Measurements from ENCODE around the gene UBAC2.

The UBAC2 gene

DNA sequence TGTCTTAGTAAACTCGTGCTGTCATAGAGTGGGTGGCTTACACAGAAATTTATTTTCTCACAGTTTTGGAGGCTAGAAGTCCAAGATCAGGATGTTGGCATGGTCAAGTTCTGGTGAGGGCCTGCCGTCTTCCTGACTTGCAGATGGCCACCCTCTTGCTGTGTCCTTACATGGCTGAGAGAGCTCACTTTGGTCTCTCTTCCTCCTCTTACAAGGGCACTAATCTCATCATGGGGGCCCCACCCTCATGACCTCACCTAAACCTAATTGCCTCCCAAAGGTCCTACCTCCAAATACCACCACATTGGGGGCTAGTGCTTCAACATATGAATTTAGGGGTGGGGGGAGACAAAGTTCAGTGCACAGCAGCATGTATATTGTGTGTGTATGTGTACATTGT is 71.8 kb downstream of the UBAC2 start:
- no peak for DNase-seq

DNA sequence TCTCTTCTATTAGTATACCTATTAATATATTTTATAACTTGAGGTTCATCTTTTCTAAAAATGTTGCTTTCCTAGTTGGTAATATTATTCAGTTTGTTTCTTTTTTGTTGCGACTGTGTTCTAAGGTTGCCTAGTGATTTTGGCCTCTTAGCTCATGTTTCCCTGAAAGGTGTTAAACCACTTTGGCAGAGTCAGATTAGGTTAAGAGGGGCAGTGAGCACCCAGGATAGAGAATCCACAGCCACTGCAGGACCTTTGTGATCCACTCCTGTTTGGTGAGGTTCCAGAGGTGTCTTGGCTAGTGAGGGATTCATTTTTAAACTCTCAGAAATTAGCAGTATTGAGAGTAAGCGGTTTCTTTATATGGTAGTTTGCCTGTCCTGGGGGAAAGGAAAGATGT is 72.5 kb downstream of the UBAC2 start:
- DNase-seq: peak; percentile 37 to 72

DNA sequence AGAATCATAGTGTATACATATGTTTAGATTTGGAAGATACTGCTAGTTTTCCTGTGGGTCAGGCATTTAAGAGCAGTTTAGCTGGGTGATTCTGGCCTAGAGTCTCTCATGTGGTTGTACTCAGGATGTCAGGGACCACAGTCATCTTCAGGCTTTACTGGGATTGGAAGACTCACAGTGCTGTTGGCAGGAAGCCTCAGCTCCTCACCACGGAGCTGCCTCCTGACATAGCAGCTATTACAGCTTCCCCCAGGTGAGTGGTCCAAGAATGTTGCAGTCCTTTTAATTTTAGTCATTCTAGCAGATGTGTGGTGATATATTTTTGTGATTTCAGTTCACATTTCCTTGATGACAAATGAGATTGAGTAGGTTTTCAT is 74.4 kb downstream of the UBAC2 start:
- DNase-seq: peak in 1 of 2 donors; percentile 62

DNA sequence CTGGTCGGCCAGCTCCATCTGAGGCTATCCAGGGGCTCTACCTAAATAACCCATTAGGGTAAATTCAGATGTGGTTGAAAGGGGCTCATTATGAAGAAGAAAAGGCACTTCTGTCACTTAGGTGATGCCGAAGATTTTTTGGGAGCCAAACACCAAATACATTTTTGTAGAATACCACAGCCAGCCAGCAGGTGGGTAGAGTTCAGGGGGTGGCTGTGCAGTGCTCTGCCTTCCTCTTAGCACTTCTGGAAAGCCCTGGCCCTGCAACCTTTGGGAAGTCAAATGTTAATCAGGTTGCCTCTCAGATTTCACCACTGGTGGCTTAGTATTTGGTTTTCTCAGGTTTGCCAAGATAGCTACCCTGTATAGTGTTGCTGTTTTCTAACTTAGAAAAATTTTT is 76.1 kb downstream of the UBAC2 start:
- DNase-seq: no peak

DNA sequence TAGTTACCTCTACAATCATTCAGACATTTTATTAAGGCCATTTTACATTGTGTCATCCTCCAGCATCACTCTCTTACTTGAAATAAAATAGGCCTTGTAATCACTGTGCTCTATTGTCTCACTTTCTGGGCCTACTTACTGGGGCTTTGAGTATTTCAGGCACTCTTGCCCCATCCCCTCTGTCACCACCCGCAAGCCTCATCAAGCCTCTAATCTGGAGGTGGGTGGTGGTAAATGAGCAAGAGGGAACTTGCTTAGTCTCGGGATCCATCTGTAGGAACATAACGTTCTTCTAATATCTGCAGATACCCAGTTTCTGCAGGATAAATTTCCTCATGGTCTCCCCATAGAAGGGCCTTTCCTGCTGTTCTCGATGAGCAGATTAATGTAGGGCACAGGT is 77.0 kb downstream of the UBAC2 start:
- DNase-seq: no peak

DNA sequence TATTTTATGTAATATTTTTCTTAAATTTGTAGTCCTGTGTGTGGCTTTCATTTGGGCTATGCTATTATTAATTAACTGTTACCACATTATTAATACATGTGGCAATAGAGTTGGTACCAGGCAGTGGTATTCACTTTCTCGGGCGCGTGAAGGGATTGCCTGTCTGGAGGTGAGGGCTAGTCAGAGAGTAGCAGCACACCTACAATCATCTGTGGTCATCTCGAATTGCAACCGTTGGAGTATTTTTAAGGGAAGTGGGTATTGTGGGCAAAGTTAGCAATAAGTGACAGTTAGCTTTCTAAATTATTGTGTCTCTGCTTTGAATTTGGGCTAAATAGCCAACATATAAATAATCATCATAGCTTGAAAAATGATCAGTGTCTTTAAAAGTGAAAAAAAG is 77.5 kb downstream of the UBAC2 start:
- DNase-seq: no peak

DNA sequence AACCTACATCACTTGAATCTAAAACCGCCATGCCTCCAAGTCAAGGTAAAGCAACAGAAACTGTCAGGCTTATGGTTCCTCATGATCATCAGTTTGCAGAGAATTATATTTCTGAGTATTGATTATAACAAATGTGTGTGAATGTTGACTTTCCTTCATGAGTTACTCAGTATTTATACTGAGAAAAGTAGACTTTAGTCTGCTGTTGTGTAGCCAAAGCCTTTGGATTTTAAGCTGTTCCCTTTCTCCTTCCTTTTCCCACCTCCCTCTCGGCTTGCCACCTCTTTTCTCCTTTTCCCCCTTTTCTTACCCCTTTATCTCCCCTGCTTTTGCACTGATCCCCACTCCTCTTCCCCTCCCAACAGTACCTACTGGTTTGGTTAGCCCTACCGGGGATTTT is 78.2 kb downstream of the UBAC2 start:
- DNase-seq: no peak

DNA sequence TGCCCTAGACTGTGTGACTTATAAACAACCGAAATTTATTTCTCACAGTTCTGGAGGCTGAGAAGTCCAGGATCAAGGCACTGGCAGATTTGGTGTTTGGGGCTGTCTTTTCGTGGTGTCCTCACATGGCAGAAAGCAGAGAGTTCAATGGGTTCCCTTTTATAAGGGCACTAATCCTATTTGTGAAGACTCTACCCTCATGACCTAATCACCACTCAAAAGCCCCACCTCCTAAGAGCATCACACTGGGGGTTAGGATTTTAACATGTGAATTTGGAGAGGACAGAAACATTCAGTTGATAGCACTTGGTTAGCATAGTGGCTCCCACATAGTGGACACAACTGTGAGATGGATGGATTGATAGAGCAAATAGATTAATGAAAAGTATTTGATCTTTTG is 79.0 kb downstream of the UBAC2 start:
- no peak for DNase-seq

DNA sequence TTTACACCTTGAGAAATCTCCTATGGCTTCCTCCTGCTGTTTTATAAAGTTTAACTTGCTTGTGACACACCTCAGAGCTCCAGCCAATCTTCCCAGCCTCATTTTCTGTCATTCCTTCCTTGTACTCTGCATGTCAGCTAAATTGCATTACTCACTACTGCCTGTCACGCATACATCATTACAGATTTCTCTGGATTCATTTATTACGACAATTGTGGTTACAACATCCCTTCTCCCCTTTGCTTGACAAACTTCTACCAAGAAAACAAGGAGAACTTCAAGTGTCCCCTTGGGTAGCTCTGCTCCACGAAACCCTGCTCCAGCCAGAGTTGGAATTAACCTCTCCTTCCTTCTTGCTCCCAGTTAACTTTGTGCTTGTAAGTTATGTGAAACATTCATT is 79.5 kb downstream of the UBAC2 start:
- DNase-seq: peak in 1 of 2 donors; percentile 38

DNA sequence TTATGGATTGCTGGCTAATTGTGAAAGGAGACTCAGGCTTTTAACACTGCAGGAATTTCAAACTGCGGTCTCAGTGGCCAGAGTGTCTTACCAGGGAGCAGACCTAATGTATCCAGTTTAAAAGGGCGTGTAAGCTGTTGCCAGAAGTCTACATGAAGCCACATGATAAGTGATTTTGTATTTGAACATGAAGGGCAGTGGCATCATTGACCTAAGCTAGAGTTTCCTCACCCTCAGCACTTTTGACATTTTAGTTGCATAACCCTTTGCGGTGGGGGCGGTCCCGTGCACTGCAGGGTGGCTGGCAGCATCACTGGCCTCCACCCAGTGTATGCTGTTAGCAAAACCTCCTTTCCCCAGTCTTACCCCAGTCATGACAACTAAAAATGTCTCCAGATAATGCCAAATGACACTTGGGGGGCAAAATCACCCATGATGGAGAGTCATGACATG is 81.2 kb downstream of the UBAC2 start:
- peak; percentile 80 to 85 for DNase-seq

DNA sequence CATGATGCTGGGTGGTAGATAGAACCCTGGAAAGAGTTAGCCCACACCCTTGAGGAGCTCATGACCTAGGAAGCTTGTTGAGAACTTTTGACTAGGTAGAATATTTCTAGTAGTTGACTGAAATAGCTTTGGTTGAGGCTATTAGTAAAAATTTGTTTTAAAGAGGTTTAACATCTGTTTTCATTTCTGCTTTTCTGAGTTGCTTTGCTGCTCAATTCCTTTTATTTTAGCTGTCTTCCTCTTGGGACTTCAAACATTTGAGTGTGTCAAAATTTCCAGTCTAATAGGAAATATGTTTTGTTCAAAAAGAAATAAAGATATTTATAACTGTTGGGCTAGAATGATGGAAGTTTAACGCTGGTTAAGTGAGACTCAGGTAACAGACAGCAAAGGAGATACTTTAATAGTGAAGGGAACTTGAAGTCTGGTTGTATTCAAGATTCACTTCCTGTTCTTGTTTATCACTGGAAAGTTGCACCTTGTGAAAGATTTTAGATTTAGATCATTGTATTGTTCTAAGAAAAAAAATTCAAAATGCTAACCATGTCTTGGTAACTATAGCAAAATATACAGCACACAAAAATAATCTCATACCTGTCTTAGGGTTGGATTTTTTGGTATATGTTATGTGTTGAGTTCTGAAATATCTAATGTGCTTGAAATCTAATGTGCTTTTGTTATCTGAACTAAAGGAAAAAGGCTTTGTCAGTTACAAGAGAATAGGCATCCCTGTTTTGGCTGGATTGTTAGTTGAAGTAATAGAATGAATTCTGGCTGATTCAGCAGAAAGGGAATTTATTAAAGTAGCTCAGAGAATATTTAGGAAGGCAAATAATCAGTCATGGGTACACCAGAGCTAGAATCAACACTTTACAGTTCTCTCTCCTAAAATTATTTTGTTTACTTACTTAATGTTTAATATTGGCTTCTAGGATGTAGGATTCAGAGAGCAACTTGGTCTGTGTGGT is 81.9 kb downstream of the UBAC2 start:
- DNase-seq: peak in 1 of 2 donors; percentile 66

DNA sequence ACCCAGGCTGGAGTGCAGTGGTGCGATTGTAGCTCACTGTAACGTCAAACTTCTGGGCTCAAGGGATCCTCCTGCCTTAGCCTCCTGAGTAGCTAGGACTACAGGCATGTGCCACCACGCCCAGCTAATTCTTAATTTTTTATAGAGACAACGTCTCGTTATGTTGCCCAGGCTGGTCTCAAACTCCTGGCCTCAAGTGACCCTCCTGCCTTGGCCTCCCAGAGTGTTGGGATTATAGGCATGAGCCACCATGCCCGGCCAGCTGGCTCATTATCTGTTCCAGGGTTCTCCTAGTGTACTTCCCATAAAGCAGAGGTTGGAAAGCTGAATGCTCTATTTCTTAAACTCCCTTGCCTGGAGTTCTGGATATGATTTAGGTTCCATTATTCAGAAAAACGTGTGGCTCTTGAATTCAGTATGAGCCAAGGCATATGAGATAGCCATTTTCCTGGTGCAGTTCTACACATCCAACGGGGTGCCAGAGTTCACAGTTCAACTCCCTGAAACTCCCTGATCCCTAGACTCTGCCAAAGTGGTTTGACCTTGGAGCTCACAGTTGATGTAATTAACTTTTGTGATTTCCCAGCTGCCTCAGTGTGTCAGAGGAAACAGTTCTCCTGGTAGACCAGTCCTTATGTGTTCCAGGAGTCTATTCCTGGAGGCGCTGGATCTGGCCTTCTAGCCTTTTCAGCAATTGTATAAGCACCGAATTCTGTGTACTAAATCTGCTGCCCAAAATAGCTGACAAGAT is 85.0 kb downstream of the UBAC2 start:
- no peak for DNase-seq

DNA sequence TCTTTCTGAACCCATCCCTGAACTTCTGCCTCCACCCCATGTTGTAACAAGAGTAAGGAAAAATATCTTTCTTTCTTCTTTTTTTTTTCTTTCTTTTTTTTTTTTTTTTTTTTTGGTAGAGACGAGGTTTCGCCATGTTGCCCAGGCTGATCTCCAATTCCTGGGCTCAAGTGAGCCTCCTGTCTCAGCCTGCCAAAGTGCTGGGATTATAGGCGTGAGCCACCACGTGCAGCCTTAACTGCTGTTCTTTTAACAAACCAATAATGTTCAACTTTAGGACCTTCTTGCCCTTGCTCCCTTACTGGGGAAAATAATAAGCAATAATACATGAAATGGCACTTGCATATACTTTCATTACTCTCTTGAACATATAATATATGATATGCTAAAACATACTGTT is 86.9 kb downstream of the UBAC2 start:
- no peak for DNase-seq

DNA sequence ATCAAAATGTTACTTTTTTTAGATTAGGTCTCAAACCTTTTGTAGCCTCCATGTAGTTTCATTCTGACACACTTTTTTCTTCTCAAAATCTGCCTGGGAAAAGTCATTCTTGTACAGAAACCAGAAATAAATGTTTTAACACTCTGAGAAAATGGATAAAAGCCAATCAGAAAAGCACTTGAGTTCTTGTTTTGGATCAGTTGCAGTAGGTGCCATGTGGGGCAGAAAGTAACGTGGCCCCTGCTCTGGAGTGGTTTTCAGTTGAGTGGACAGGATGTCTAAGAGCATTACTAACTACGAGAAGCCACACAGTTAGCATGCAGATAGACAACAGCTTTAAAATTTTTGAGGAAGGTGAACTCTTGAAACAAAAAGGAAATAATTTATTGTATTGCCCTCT is 87.4 kb downstream of the UBAC2 start:
- DNase-seq: no peak

DNA sequence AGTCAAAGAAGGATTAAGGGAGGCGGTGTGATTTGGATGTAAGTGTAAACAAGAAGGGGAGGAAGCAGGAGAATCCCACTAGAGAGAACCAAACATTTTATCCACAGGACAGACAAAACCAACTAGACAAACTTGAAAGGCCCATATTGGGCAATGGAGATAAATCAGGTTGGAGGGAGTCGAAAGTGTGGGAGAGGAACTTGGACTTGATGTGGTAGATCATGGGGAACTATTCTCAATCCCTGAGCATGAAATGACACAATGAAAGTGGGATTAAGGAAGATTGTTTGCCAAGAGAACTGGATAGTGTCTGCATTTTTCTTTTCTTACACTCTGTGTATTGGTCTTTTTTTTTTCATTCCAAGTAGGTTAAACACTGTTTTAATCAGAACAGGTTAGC is 88.6 kb downstream of the UBAC2 start:
- DNase-seq: no peak

DNA sequence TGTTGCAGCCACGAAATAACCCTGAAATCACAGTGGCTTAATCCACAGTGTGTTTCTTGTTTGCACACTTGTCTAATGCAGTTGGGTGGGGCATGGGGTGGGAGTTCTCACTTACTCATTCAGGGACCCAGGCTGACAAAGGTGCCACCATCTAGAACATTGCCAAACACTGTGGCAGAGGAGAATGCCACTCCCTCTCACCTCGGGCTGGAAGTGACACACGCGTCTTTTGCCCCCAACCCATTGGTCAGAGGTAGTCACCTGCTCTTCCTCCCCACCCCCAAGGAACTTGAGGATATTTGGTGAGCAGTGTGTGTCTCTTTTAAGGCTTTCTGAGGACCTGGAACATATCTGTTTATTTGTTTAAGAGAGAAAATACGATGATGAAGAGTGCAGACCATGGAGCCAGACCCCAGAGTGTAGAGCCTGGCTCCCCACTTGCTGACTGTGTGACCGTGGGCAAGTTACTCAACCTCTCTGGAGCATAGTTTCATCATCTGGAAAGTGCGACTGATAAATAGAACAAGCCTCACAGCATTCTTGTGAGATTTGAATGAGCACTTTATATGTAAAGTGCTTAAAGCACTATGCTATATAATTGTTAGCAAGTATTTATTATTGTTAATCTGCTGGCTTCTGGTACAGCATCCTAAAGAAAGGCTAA is 89.2 kb downstream of the UBAC2 start:
- peak; percentile 50 to 75 for DNase-seq

DNA sequence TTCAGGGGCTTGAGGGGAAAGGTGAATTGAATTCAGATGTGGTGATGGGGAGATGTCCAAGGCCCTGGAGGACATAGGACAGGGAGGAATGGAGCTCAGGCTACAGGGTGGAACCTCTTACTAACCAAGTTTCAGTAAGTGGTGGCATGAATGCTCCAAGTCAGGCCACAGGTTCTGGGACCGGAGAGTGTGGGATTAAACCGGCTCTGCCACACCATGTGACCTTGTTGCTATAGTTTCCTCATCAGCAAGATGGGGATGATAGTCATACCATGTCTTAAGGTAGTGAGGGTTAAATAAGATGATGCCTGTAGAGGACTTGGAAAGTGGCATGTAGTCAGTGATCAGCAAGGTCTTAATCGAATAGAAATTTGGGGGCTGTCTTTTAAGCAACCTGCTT is 90.2 kb downstream of the UBAC2 start:
- DNase-seq: peak in 1 of 2 donors; percentile 55

DNA sequence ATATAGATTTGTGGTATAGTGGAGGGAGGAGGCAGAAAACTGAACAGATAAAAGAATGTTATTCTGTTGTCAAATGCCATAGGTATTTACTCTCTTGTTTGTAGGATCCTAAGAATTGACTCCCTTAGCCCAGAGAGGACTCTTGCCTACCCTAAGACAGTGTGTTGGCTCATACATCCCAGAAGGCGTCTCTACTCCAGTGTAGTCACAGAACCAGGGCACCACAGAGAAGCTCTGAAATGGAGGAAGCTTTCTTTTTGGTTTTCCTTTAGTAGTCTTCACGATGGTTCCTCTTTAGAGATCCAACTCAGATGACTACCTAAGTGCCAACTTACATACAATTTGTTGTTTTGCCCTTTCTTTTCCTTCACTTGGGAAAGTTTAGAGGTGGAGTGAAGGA is 92.5 kb downstream of the UBAC2 start:
- DNase-seq: peak in 1 of 2 donors; percentile 28

DNA sequence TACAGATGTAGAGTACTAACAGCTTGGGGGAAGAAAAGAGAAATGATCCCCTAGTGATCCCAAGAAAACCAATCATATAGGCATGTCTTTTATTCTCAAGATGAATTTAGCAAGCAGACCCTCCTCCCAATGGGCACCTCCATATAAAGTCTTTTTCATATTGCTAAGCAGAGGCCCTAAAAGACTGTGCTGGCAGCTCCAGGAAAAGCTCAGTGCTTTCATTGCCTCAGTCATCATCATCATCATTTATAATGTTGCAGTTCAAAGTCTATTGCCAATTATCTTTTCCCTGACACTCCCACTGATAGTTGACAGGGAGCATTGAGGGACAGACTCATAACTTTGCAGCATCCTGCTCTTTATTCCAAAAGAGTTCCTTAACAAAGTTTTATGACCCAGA is 93.5 kb downstream of the UBAC2 start:
- no peak for DNase-seq

DNA sequence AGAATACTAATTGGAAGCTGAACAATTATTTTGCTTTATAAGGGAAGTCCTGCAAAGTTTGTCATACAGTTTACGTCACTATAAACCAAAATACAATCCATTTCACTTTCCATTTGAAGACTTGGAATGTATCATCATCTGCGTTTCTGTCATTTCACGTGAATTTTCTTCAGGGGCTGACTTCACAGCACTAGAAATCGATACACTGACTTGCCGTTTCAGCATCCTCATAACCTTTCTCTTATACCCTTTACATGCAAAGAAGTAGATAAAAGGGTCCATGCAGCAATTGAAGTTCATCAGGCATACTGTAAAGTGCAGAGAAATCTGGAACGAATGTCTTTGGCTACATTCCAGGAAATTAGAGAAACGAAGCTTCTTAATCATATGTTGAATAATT is 94.3 kb downstream of the UBAC2 start:
- DNase-seq: peak in 1 of 2 donors; percentile 60

DNA sequence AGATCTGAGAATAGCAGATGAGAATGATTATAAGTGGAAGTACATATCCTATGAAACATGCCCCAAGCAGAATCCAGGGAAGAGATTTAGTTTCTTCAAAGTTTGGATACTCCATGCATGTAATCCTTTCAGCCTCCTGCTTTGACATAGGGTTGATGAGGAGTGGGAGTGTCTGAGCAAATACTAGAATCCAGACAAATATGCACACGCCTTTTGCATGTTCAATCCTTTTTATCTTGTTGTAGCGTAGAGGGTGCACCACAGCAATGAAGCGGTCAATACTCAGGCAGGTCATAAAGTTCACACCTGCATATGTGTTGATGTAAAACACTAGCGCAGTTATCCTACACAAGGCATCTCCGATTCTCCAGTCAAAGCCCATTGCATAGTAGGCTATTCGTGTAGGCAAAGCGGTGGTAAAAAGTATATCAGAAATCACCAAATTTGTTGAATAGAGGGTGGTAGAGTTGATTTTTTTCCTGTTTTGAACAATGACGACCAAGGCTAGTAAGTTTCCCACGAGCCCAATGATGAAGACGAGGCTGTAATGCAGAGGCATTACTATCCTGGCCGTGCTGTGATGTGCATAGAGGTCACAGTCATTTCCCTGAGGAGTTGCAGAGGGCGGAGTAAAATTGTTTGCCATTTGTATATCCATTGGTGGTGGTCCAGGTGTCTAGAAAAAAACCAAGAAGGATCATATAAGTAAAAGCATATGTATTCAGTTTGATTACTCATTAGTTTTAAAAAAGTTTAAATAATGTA is 95.0 kb downstream of the UBAC2 start:
- no peak for DNase-seq

DNA sequence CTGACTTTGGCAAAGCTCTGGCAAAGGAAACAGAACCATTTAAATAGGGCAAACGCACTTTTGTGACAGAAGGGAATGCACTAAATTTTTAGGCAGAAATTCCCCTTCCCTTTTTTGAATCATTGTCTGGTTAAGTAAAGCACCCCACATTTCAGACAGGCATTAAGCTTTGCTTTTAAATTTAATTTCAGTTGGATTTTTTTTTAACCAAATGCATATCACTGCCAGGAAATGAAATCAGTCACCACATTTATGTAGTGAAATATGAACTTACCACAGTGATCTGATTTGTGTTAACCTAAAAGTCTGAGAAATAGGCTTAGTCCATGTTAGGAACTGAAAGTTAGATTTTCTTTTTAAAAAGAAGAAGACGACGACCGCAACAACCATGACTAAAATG is 95.7 kb downstream of the UBAC2 start:
- peak in 1 of 2 donors; percentile 78 for DNase-seq

DNA sequence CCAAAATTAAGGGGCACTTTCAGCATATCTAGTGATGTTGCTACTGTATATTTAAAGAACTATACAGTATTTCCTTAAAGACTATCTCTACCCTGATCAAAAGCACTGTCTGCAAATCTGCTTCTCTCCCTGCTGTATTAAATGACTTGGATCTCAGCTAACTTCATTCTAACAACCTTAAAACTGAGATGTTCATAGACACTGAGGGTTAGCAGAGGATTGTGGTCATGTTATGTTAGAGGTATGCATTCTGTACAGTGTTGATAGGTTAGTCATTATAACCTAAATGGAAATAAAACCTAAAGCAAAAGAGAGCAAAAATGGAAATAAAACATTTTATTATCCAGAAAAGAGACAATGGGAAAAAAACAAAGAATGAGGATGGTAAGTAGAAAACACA is 96.7 kb downstream of the UBAC2 start:
- no peak for DNase-seq
